Measurements from ENCODE around the gene POU2AF1. TPM values are rescaled to one million over a fixed set of nuclear protein-coding genes. Genes with fewer than 3 reads are reported as not detected.

Gene POU2AF1
- total and polyA plus RNA-seq, 2 of the 8 experiments (the other 6 are each of a cell fraction or from before 2014, with no cell fraction given) = not detected

GRCh38 chr11:111368285-111368560 lies 10.9 kb downstream of the POU2AF1 start:
- Histone ChIP-seq H3K27ac (ENCODE audit: low read depth, low read length) (no peak overlapping the region), H4K5ac (ENCODE audit: insufficient read length, low read depth, low read length) (no peak overlapping the region), H3K79me2 (ENCODE audit: control insufficient read depth in 1 of 2, insufficient read depth in 2 of 2, low read length in 2 of 2) (no peaks in the 10 kb centered on the region), H3K36me3 (ENCODE audit: control insufficient read depth in 2 of 4, insufficient read depth in 4 of 4, low read length in 3 of 4) (no peaks in the 10 kb centered on the region), H2BK5ac (ENCODE audit: low read depth, low read length) (no peak overlapping the region), H3K27me3 (replicated peaks in 1 of 4; ENCODE audit: control insufficient read depth in 3 of 4, extremely low read depth in 1 of 4, insufficient read depth in 3 of 4, low read length in 3 of 4) (no peaks in the 10 kb centered on the region), H3K9ac (replicated peaks in 1 of 4; ENCODE audit: extremely low read depth in 1 of 4, low read depth in 3 of 4, low read length in 3 of 4) (no peak overlapping the region), H3K14ac (ENCODE audit: insufficient read length) (no peak overlapping the region), H3K18ac (ENCODE audit: extremely low read depth, low read length) (no peak overlapping the region), H3K4me1 (replicated peaks in 1 of 4; ENCODE audit: control insufficient read depth in 3 of 4, insufficient read depth in 4 of 4, low read length in 3 of 4) (no peaks in the 10 kb centered on the region), H2BK12ac (ENCODE audit: low read depth, low read length) (no peak overlapping the region), H2AK5ac (ENCODE audit: low read depth, low read length) (no peak overlapping the region), H2BK20ac (ENCODE audit: low read length) (no peak overlapping the region), H3K23me2 (ENCODE audit: low read depth, low read length) (no peaks in the 10 kb centered on the region), H3K23ac (ENCODE audit: insufficient read length) (no peak overlapping the region), H3K4me3 (ENCODE audit: extremely low read depth in 1 of 4, insufficient read depth in 2 of 4, low read depth in 3 of 4, low read length in 4 of 4) (no peak overlapping the region), H3K79me1 (ENCODE audit: low read depth, low read length) (no peaks in the 10 kb centered on the region), H2BK15ac (ENCODE audit: low read length) (no peak overlapping the region), H2AFZ (ENCODE audit: low read length) (no peak overlapping the region), H4K20me1 (replicated peaks in 1 of 2; ENCODE audit: control insufficient read depth in 1 of 2, insufficient read depth in 2 of 2, low read length in 2 of 2) (no peaks in the 10 kb centered on the region), H4K8ac (ENCODE audit: extremely low read depth, insufficient read depth, low read length) (no peak overlapping the region), H3K56ac (replicated peaks; ENCODE audit: insufficient read length, low read depth, low read length) (no peak overlapping the region), H3K4ac (replicated peaks; ENCODE audit: insufficient read length, low read depth, low read length) (no peak overlapping the region), H2BK120ac (replicated peaks; ENCODE audit: low read depth, low read length) (no peak overlapping the region), H3K4me2 (ENCODE audit: insufficient read depth in 1 of 2, low read depth in 2 of 2, low read length in 2 of 2) (no peak overlapping the region), H4K91ac (replicated peaks; ENCODE audit: insufficient read length, low read length) (no peak overlapping the region), H3K9me3 (ENCODE audit: insufficient read depth in 2 of 2, low read depth in 1 of 2, low read length in 1 of 2) (no peaks in the 10 kb centered on the region)
- POLR2A ChIA-PET (ENCODE audit: partially characterized antibody) = interaction anchor here (0.6 kb wide), 1 partner anchor 1623 kb away, joined by 3 read pairs; no protein-coding TSS in a partner anchor
- CTCF ChIA-PET (ENCODE audit: partially characterized antibody) = interaction anchor here (0.6 to 1.4 kb wide), 4 partner anchors 8 to 508 kb away, joined by 3 to 5 read pairs (median 4); no protein-coding TSS in a partner anchor
- no peak for TF ChIP-seq BRCA1 (IDR thresholded peaks at IDR 0.05; ENCODE audit: low read depth, low read length)
- TF ChIP-seq TEAD4 (IDR thresholded peaks at IDR 0.05; ENCODE audit: low read depth, low read length) = no peak
- no peak for TF ChIP-seq CEBPB (IDR thresholded peaks at IDR 0.05; ENCODE audit: low read depth, low read length)
- TF ChIP-seq RAD21 (IDR thresholded peaks at IDR 0.05 in 1 of 2, conservative IDR thresholded peaks at IDR 0.05 in 1 of 2; ENCODE audit: low read depth in 2 of 2, low read length in 2 of 2) = no peak
- TF ChIP-seq KDM1A (IDR thresholded peaks at IDR 0.05; ENCODE audit: borderline replicate concordance, low read length) = no peak
- no peak for TF ChIP-seq SP4 (IDR thresholded peaks at IDR 0.05; ENCODE audit: low read length)
- no peak for TF ChIP-seq POLR2A (IDR thresholded peaks at IDR 0.05; ENCODE audit: control extremely low read depth in 1 of 2, low read depth in 2 of 2, low read length in 2 of 2)
- TF ChIP-seq EP300 (IDR thresholded peaks at IDR 0.05; ENCODE audit: borderline replicate concordance in 1 of 2, low read depth in 2 of 2, low read length in 2 of 2) = no peak
- TF ChIP-seq SUZ12 (IDR thresholded peaks at IDR 0.05; ENCODE audit: low read length) = no peak
- TF ChIP-seq, protein P1, sequence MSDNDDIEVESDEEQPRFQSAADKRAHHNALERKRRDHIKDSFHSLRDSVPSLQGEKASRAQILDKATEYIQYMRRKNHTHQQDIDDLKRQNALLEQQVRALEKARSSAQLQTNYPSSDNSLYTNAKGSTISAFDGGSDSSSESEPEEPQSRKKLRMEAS (IDR thresholded peaks at IDR 0.05) = no peak
- no peak for TF ChIP-seq SIRT6 (IDR thresholded peaks at IDR 0.05; ENCODE audit: low read length)
- no peak for FAIRE-seq
- peak in 1 of 2 experiments; percentile 8 for DNase-seq (ENCODE audit: low read depth in 1 of 2, low spot score in 2 of 2)
- WGBS, 2 experiments (ENCODE audit: extremely low coverage in 1 of 2, insufficient coverage in 1 of 2, insufficient read length in 1 of 2, insufficient replicate concordance in 2 of 2, low coverage in 1 of 2, low lambda C conversion rate in 2 of 2, missing lambda C conversion rate in 1 of 2) = 97% methylated on average over 2 of the region's 2 CpGs; no CpG with 5 or more reads in 1 of the 2 experiments

Data from H1 (cell line).